Prostate gland (tissue), 2 donors: ENCODE results near the gene CASP9.

Experiments used
- CTCF ChIP-seq, 4 experiments: fragments of 200-600 bp in 2 of 4; fragments of 450-650 bp in 2 of 4; sonication (generic) in 2 of 4; IDR thresholded peaks; 1 replicate in 3 of 4; 2 replicates in 1 of 4; pipeline ENCODE4 v1.5.1; 2016 to 2019; ENCODE audit warnings: antibody characterized with exemption in 4 of 4, mild to moderate bottlenecking in 2 of 4, moderate library complexity in 2 of 4
- POLR2A ChIP-seq: fragments of 450-650 bp; IDR thresholded peaks from one replicate; pipeline ENCODE4 v1.6.1; 2016; ENCODE audit warnings: antibody characterized with exemption, mild to moderate bottlenecking
- POLR2AphosphoS5 ChIP-seq: sonication (generic); formaldehyde crosslinking; IDR thresholded peaks from one replicate; pipeline ENCODE4 v1.6.1; 2017; ENCODE audit warnings: antibody characterized with exemption

GRCh38 chr1:15493869-15494390, 30.1 kb downstream of the CASP9 start:
- TF ChIP-seq CTCF (IDR thresholded peaks at IDR 0.05) (no peak), POLR2AphosphoS5 (no peak), POLR2A (no peak)
